Adipocyte (in vitro differentiated cells): Measurements from ENCODE around the gene TENM4.
"Not testable (repeated sequence)": the region's sequence is repeated elsewhere in the genome, so short reads cannot be mapped to it uniquely, and the experiment has no call there.

ENCODE experiments used
- DNase-seq: peaks from one replicate; pipeline ENCODE4 v3.0.0-alpha.2; 2015; ENCODE audit warnings: low read depth
- H3K27me3 ChIP-seq: replicated peaks from 2 replicates; pipeline ENCODE4 v1.7.0; 2013; ENCODE audit warnings: mild to moderate bottlenecking, low read length, moderate library complexity; ENCODE audit not compliant: control insufficient read depth, insufficient read depth
- H3K36me3 ChIP-seq: 2 replicates; pipeline ENCODE4 v1.7.0; 2013; ENCODE audit warnings: low read length, mild to moderate bottlenecking, moderate library complexity; ENCODE audit not compliant: control insufficient read depth, insufficient read depth, severe bottlenecking
- H3K4me1 ChIP-seq: 2 replicates; pipeline ENCODE4 v1.7.0; 2013; ENCODE audit warnings: mild to moderate bottlenecking, low read length, moderate library complexity; ENCODE audit not compliant: control insufficient read depth, insufficient read depth
- H3K4me3 ChIP-seq: 2 replicates; pipeline ENCODE4 v1.7.0; 2013; ENCODE audit warnings: mild to moderate bottlenecking, low read length, moderate library complexity
- H3K9ac ChIP-seq: 2 replicates; pipeline ENCODE4 v1.7.0; 2013; ENCODE audit warnings: mild to moderate bottlenecking, low read length, moderate library complexity
- H3K9me3 ChIP-seq: 2 replicates; pipeline ENCODE4 v1.7.0; 2013; ENCODE audit warnings: mild to moderate bottlenecking, low read length, moderate library complexity; ENCODE audit not compliant: control insufficient read depth

TENM4 gene

DNA sequence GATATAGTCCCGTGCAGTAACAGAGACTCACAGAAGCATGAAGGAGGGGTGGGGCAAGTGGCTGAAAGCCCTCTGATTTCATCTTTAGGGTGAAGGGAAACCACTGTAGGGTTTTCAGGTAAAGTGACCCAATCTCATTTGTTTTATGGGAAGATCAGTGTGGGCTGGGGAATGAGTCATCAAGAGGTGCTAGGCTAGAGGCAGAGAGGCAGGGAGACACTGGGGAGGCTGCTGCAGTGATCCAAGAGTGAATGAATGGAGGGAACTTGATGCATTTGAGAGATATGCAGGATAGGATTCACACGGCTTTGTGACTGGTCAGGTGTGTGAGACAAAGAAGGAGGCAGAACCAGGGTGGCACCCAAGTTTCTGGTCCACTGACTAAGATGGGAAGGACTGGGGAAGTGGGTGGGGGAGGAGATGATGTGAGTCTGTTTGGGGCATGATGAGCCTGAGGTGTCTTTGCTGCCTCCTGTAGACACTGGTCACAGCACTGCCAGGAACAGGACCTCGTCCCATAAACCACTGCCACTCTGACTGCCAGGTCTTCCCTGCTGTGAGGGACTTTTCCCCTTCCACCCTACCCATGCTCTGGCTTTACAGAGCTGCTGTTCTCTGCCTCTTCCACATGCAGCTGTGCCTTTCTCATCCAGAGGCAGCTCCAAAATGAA is 239.0 kb downstream of the TENM4 start:
- H3K9ac ChIP-seq, result no peak overlapping the region

DNA sequence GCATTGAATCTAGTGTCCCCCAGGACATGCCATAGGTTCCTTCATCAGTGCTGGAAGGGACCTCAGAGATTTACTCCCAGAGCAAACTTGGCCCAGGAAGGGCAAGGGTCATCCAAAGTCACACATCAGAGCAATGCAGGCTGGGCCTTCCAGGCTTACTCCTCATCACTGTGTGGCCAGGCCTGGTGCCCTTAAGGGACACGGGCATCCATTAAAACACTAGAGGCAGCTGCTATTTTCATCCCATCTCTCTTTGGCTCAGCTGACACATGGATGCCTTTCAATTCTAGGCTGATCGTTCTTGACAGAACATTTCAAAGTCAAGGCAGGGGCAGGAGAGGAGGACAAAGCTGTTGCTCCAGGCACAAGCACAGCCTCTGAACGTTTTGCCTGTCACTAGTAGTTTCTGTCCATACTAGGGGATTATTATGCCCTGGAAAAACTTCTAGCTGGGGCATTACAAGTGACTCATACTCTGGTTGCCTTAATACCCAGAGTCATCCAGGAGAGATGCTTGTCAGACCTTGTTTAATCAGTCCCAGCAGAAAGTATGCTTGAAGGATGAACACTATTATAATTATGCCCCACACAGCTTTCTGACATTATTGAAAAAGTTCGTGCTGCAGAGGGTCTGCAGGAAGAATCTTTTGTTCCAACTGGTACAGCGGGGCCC is 240.3 kb downstream of the TENM4 start:
- Histone ChIP-seq H3K4me1 (no peaks in the 10 kb centered on the region), H3K36me3 (no peaks in the 10 kb centered on the region), H3K4me3 (no peak overlapping the region), H3K9me3 (no peaks in the 10 kb centered on the region), H3K9ac (no peak overlapping the region), H3K27me3 (no peaks in the 10 kb centered on the region)
- DNase-seq, result no peak

More for the DNA sequence above, 239.0 kb downstream of the TENM4 start:
- Histone ChIP-seq H3K27me3 (no peaks in the 10 kb centered on the region), H3K4me3 (no peak overlapping the region), H3K9me3 (no peaks in the 10 kb centered on the region), H3K4me1 (no peaks in the 10 kb centered on the region), H3K36me3 (no peaks in the 10 kb centered on the region)
- no peak for DNase-seq

DNA sequence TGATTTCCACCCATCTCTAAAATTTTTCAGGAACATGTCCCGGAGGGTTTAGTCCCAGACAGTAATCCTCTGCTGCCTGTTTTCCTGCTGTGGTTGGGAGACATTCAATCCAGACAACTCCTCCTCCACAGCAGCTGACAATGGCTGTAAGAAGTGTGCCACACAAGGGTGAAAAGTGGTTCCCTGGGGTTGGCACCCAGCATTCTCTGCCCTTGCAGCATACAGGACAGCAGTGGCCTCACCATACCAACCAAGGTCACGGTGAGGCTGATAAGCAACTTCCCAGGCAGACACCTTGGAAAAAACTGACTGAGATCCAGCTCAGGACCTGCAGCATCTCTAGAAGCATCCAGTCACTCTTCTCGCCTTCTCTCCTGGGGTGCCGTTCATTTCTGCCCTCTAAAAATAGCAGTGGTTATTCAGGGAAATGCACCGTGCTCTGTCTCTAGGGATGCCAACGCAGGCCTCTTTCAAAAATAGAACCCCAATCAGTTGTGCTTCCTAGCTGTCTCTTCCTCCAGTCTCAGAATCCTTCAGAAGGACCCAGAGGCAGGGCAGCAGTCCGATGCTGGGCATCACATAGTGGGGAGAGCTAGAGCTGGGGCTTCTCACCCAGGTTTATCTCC is 241.0 kb downstream of the TENM4 start:
- no peaks in the 10 kb centered on the region for H3K36me3 ChIP-seq
- no peak overlapping the region for H3K9ac ChIP-seq
- no peaks in the 10 kb centered on the region for H3K9me3 ChIP-seq

DNA sequence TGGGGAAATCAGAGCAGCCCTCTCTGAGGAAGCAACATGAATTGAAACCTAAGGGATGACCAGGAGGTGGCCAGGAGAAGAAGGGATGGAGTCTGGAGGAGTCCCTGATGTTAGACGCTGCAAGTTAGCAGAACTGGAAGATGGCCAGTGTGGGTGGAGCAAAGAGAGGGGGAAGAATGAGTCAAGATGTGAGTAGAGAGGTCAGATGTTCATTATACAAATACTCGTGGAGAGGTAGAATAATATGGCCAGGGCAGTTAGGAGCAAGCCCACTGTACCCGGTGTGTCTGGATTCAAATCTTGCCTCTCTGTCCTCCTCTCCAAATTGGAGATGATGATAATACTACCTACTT is 242.0 kb downstream of the TENM4 start:
- Histone ChIP-seq H3K4me3 (no peak overlapping the region), H3K27me3 (no peaks in the 10 kb centered on the region), H3K9me3 (no peaks in the 10 kb centered on the region), H3K36me3 (no peaks in the 10 kb centered on the region), H3K4me1 (no peaks in the 10 kb centered on the region), H3K9ac (no peak overlapping the region)
- no peak for DNase-seq

More for the DNA sequence above, 241.0 kb downstream of the TENM4 start:
- Histone ChIP-seq H3K4me1 (no peaks in the 10 kb centered on the region), H3K27me3 (no peaks in the 10 kb centered on the region), H3K4me3 (no peak overlapping the region)
- DNase-seq, result no peak

- no peak overlapping the region for H3K9ac ChIP-seq
- H3K27me3 ChIP-seq, result no peaks in the 10 kb centered on the region
- no peak overlapping the region for H3K4me3 ChIP-seq
- H3K4me1 ChIP-seq, result no peaks in the 10 kb centered on the region
- no peak for DNase-seq
- no peaks in the 10 kb centered on the region for H3K36me3 ChIP-seq
- H3K9me3 ChIP-seq, result no peaks in the 10 kb centered on the region
Observed at GRCh38 chr11:79198203-79198897, 242.5 kb downstream of the TENM4 start.

- Histone ChIP-seq H3K4me3 (no peak overlapping the region), H3K36me3 (no peaks in the 10 kb centered on the region), H3K9me3 (no peaks in the 10 kb centered on the region), H3K27me3 (no peaks in the 10 kb centered on the region), H3K9ac (no peak overlapping the region), H3K4me1 (no peaks in the 10 kb centered on the region)
- DNase-seq, result no peak
Observed at GRCh38 chr11:79196950-79197349, 243.9 kb downstream of the TENM4 start.

- H3K4me1 ChIP-seq, result no peaks in the 10 kb centered on the region
Observed at GRCh38 chr11:79195209-79195608, 245.6 kb downstream of the TENM4 start.

GRCh38 chr11:79193663-79194310 is 247.0 kb downstream of the TENM4 start:
- Histone ChIP-seq H3K9ac (no peak overlapping the region), H3K9me3 (no peaks in the 10 kb centered on the region)

More at GRCh38 chr11:79195209-79195608, 245.6 kb downstream of the TENM4 start:
- Histone ChIP-seq H3K4me3 (no peak overlapping the region), H3K27me3 (no peaks in the 10 kb centered on the region), H3K9ac (no peak overlapping the region), H3K36me3 (no peaks in the 10 kb centered on the region), H3K9me3 (no peaks in the 10 kb centered on the region)
- no peak for DNase-seq

DNA sequence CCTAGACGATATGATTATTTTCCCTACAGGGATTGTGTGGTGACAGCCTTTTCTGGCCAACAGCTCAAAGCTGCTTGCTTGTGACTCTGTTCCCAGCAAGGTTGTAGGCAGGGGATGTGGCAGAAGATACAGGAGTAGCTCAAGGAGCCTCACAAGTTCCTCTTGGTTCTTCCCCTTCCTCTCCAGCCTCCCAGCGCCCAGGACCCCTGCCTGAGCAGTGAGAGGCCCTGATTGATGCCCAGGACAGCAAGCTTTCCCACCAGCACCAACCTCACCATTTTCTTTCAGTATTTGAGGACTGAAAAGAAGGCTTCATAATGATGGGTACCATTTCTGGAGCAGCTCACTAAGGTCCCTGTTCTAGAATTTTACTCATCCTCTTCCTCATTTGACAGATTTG is 248.0 kb downstream of the TENM4 start:
- Histone ChIP-seq H3K4me1 (no peaks in the 10 kb centered on the region), H3K36me3 (no peaks in the 10 kb centered on the region), H3K9ac (no peak overlapping the region), H3K4me3 (no peak overlapping the region), H3K9me3 (peaks cover 5% of the 10 kb centered on the region), H3K27me3 (no peaks in the 10 kb centered on the region)
- no peak for DNase-seq

More at GRCh38 chr11:79193663-79194310, 247.0 kb downstream of the TENM4 start:
- H3K4me1 ChIP-seq, result no peaks in the 10 kb centered on the region
- no peaks in the 10 kb centered on the region for H3K27me3 ChIP-seq
- DNase-seq, result no peak
- H3K4me3 ChIP-seq, result no peak overlapping the region
- H3K36me3 ChIP-seq, result no peaks in the 10 kb centered on the region

- H3K9me3 ChIP-seq, H3K9ac ChIP-seq: not testable (repeated sequence)
Observed at GRCh38 chr11:79191716-79192115, 249.1 kb downstream of the TENM4 start.

DNA sequence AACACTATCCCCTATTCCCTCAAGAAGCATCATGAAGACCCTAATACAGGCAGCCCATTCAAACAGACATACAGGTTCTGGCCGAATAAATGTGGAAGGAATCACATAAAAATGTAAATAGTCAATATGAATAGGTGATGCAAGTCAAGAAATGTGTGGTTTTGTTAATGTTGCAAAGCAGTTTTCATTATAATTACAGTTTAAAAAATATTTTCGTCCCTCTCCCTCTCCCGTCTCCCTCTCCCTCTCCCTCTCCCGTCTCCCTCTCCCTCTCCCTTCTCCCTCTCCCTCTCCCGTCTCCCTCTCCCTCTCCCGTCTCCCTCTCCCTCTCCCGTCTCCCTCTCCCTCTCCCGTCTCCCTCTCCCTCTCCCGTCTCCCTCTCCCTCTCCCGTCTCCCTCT is 250.3 kb downstream of the TENM4 start:
- H3K9me3 ChIP-seq, H3K27me3 ChIP-seq, H3K4me3 ChIP-seq, H3K4me1 ChIP-seq, H3K9ac ChIP-seq, H3K36me3 ChIP-seq, DNase-seq: not testable (repeated sequence)

More at GRCh38 chr11:79191716-79192115, 249.1 kb downstream of the TENM4 start:
- not testable (repeated sequence) for H3K4me3 ChIP-seq, DNase-seq, H3K4me1 ChIP-seq, H3K36me3 ChIP-seq, H3K27me3 ChIP-seq
